SIG-M5 (cell line): Measurements from ENCODE around the gene ROCK2.
"Not testable (repeated sequence)": the region's sequence is repeated elsewhere in the genome, so short reads cannot be mapped to it uniquely, and the experiment has no call there.

Experiments used
- DNase-seq: peaks from one replicate; lab custom pipeline; 2025; lab: John Stamatoyannopoulos, UW

The ROCK2 gene

GRCh38 chr2:11264818-11265217 lies 79.6 kb downstream of the ROCK2 start:
- no peak for DNase-seq

- no peak for DNase-seq
Measured at GRCh38 chr2:11264007-11264406, 80.4 kb downstream of the ROCK2 start.

GRCh38 chr2:11263177-11263576 lies 81.3 kb downstream of the ROCK2 start:
- no peak for DNase-seq

GRCh38 chr2:11262438-11262837 lies 82.0 kb downstream of the ROCK2 start:
- DNase-seq, result not testable (repeated sequence)

- not testable (repeated sequence) for DNase-seq
Measured at GRCh38 chr2:11261564-11261963, 82.9 kb downstream of the ROCK2 start.

GRCh38 chr2:11260979-11261378 lies 83.5 kb downstream of the ROCK2 start:
- DNase-seq, result no peak

- DNase-seq, result no peak
Measured at GRCh38 chr2:11257964-11258363, 86.5 kb downstream of the ROCK2 start.

GRCh38 chr2:11257078-11257477 lies 87.4 kb downstream of the ROCK2 start:
- no peak for DNase-seq

GRCh38 chr2:11256166-11256565 lies 88.3 kb downstream of the ROCK2 start:
- DNase-seq, result no peak

GRCh38 chr2:11254100-11254536 lies 90.3 kb downstream of the ROCK2 start:
- DNase-seq, result no peak

- not testable (repeated sequence) for DNase-seq
Measured at GRCh38 chr2:11252458-11252857, 92.0 kb downstream of the ROCK2 start.

GRCh38 chr2:11250400-11251196 lies 93.8 kb downstream of the ROCK2 start:
- DNase-seq, result no peak

- no peak for DNase-seq
Measured at GRCh38 chr2:11245322-11245721, 99.1 kb downstream of the ROCK2 start.

GRCh38 chr2:11244091-11244826 lies 100.2 kb downstream of the ROCK2 start:
- no peak for DNase-seq

GRCh38 chr2:11243512-11243911 lies 100.9 kb downstream of the ROCK2 start:
- no peak for DNase-seq

- DNase-seq, result no peak
Measured at GRCh38 chr2:11242542-11243174, 101.8 kb downstream of the ROCK2 start.

GRCh38 chr2:11241412-11242203 lies 102.8 kb downstream of the ROCK2 start:
- DNase-seq, result no peak

GRCh38 chr2:11239666-11240462 lies 104.6 kb downstream of the ROCK2 start:
- no peak for DNase-seq

GRCh38 chr2:11239147-11239546 lies 105.3 kb downstream of the ROCK2 start:
- no peak for DNase-seq

- DNase-seq, result no peak
Measured at GRCh38 chr2:11237122-11237521, 107.3 kb downstream of the ROCK2 start.

- DNase-seq, result no peak
Measured at GRCh38 chr2:11236335-11236734, 108.1 kb downstream of the ROCK2 start.
